K562 (cell line): Measurements from ENCODE around the gene LRFN4. TPM values are rescaled to one million over a fixed set of nuclear protein-coding genes. Genes with fewer than 3 reads are reported as not detected.

Source experiments
- ATAC-seq: fragments of 200-7000 bp; cut with Tn5 transposase; 3 replicates; pipeline ENCODE4 v1.9.1; 2020; ENCODE audit warnings: moderate library complexity
- BruUV-seq: library from RNA; stranded (reverse); fragments of 400-500 nt; replicated peaks from 2 replicates; lab custom pipeline; 2021; lab: Mats Ljungman, UMichigan
- CTCF ChIA-PET: fragments of 300-600 bp; formaldehyde crosslinking; extraction: SDS; loops from one replicate; lab custom pipeline; 2021; ENCODE audit warnings: low intra/inter-chr PET ratio; lab: Yijun Ruan, JAX
- POLR2A ChIA-PET: fragments of 300-600, 350-650 bp; sonication (Branson Sonifier 250); formaldehyde crosslinking; extraction: SDS; loops from one replicate; lab custom pipeline; 2021; ENCODE audit warnings: antibody characterized with exemption, inconsistent platforms; lab: Yijun Ruan, JAX
- DNase-seq, 4 experiments: peaks; one replicate each; pipeline versions ENCODE4 v3.0.0 to v3.0.0-alpha.2; 2011 to 2018; ENCODE audit warnings: low spot score in 3 of 4, mixed read lengths in 3 of 4; ENCODE audit errors: extremely low read depth in 1 of 4
- FAIRE-seq: peaks from 2 replicates; lab custom pipeline; 2011; peaks lifted over from hg19 to GRCh38; lab: Jason Lieb, UNC
- H2AFZ ChIP-seq: 2 replicates; pipeline ENCODE4 v1.6.0; 2011; ENCODE audit warnings: low read depth, low read length, control low read depth, inconsistent platforms
- H3K27ac ChIP-seq: fragments of 200-600 bp; 3 replicates; pipeline ENCODE4 v1.8.0; 2011; ENCODE audit warnings: low read depth, mild to moderate bottlenecking, control low read depth, inconsistent platforms, low read length, moderate library complexity, mixed read lengths; ENCODE audit errors: extremely low read depth
- H3K27me3 ChIP-seq, 2 experiments: fragments of 300-600 bp in 1 of 2; 2 replicates in 1 of 2; 3 replicates in 1 of 2; pipeline versions ENCODE4 v1.6.0 to v1.8.0; 2011; ENCODE audit warnings: inconsistent platforms in 2 of 2, low read length in 2 of 2, mild to moderate bottlenecking in 1 of 2, mixed read lengths in 1 of 2, moderate library complexity in 1 of 2; ENCODE audit not compliant: control insufficient read depth in 2 of 2, insufficient read depth in 2 of 2
- H3K36me3 ChIP-seq: fragments of 300-600 bp; 3 replicates; pipeline ENCODE4 v1.8.0; 2011; ENCODE audit warnings: mild to moderate bottlenecking, low read length, inconsistent platforms; ENCODE audit not compliant: control insufficient read depth, insufficient read depth
- H3K4me1 ChIP-seq, 2 experiments: fragments of 200-600 bp in 1 of 2; replicated peaks in 1 of 2; 2 replicates in 1 of 2; 3 replicates in 1 of 2; pipeline versions ENCODE4 v1.5.1 to v1.8.0; 2011; ENCODE audit warnings: inconsistent platforms in 2 of 2, low read length in 2 of 2, mild to moderate bottlenecking in 1 of 2, mixed read lengths in 1 of 2, moderate library complexity in 1 of 2; ENCODE audit not compliant: control insufficient read depth in 2 of 2, insufficient read depth in 2 of 2
- H3K4me2 ChIP-seq: 2 replicates; pipeline ENCODE4 v1.6.1; 2011; ENCODE audit warnings: low read length, control low read depth, inconsistent platforms, mixed read lengths; ENCODE audit not compliant: insufficient read depth
- H3K4me3 ChIP-seq: fragments of 200-600 bp; sonication (generic), shearing (Covaris generic); 2 replicates; pipeline ENCODE4 v1.5.1; 2016; ENCODE audit warnings: control low read depth, inconsistent platforms
- H3K79me2 ChIP-seq: fragments of 200-600 bp; 3 replicates; pipeline ENCODE4 v1.8.0; 2011; ENCODE audit warnings: low read length, inconsistent platforms; ENCODE audit not compliant: control insufficient read depth, insufficient read depth
- H3K9ac ChIP-seq, 2 experiments: 2 replicates each; pipeline versions ENCODE4 v1.6.0 to v1.6.1; 2011; ENCODE audit warnings: low read depth in 2 of 2, low read length in 2 of 2, control low read depth in 1 of 2, inconsistent platforms in 1 of 2, mild to moderate bottlenecking in 1 of 2, mixed read lengths in 1 of 2; ENCODE audit not compliant: insufficient read depth in 1 of 2
- H3K9me1 ChIP-seq: one replicate; pipeline ENCODE4 v1.6.0; 2011; ENCODE audit warnings: inconsistent platforms, mild to moderate bottlenecking, low read length, moderate library complexity; ENCODE audit not compliant: control insufficient read depth, insufficient read depth
- H3K9me3 ChIP-seq: replicated peaks from 2 replicates; pipeline ENCODE4 v1.5.1; 2011; ENCODE audit warnings: low read depth, low read length, inconsistent platforms; ENCODE audit not compliant: control insufficient read depth, insufficient read depth
- H4K20me1 ChIP-seq: replicated peaks from 2 replicates; pipeline ENCODE4 v1.6.1; 2011; ENCODE audit warnings: low read length, inconsistent platforms, mixed read lengths; ENCODE audit not compliant: control insufficient read depth, insufficient read depth
- ATF7 ChIP-seq: fragments of 450-650 bp; IDR thresholded peaks from 2 replicates; pipeline ENCODE4 v1.7.1; 2014; ENCODE audit warnings: mild to moderate bottlenecking, moderate library complexity
- E4F1 ChIP-seq: fragments of 250-450 bp; sonication (Bioruptor Pico); IDR thresholded peaks from 2 replicates; pipeline ENCODE4 v1.5.0; 2021; ENCODE audit warnings: mild to moderate bottlenecking, borderline replicate concordance
- GTF2A2 ChIP-seq: IDR thresholded peaks from 2 replicates; pipeline ENCODE4 v1.6.1; 2016; ENCODE audit warnings: mild to moderate bottlenecking, missing genetic modification characterization, missing compliant biosample characterization
- SMARCB1 ChIP-seq: IDR thresholded peaks from 2 replicates; pipeline ENCODE4 v1.6.1; 2011; ENCODE audit warnings: improper control_type of control experiment, low read depth; ENCODE audit not compliant: insufficient read length
- TCF15 ChIP-seq: fragments of 250-450 bp; sonication (Bioruptor Pico); IDR thresholded peaks from 2 replicates; pipeline ENCODE4 v1.8.0; 2022; ENCODE audit warnings: moderate library complexity, mild to moderate bottlenecking, inconsistent platforms
- ZNF318 ChIP-seq, 2 experiments: fragments of 450-650 bp; IDR thresholded peaks; 2 replicates each; pipeline ENCODE4 v1.6.1; 2016; ENCODE audit warnings: mild to moderate bottlenecking in 2 of 2, borderline replicate concordance in 1 of 2, low read depth in 1 of 2, moderate library complexity in 1 of 2
- ZNF584 ChIP-seq: fragments of 200-800 bp; sonication (Bioruptor generic); IDR thresholded peaks from 2 replicates; pipeline ENCODE4 v1.6.1; 2016; ENCODE audit warnings: low read depth, mild to moderate bottlenecking, missing genetic modification characterization, missing compliant biosample characterization
- ZNF696 ChIP-seq: fragments of 250-450 bp; sonication (Bioruptor Pico); conservative IDR thresholded peaks from 2 replicates; pipeline ENCODE4 v1.4.0; 2020; ENCODE audit warnings: mild to moderate bottlenecking, moderate library complexity
- ZNF79 ChIP-seq: fragments of 250-450 bp; sonication (Bioruptor Pico); IDR thresholded peaks from 2 replicates; pipeline ENCODE4 v1.4.0; 2020; ENCODE audit warnings: low read depth, mild to moderate bottlenecking, moderate library complexity
- WGBS: fragments of 100-300 bp; shearing (Covaris generic); methylation state at CpG from one replicate; pipeline ENCODE4 v1.1.6; 2016; ENCODE audit warnings: low coverage, mixed read lengths; ENCODE audit not compliant: insufficient coverage; ENCODE audit errors: missing lambda C conversion rate; 5-methylcytosine and 5-hydroxymethylcytosine counted together
- in situ Hi-C: fragments of 300-500 bp; cut with MboI; formaldehyde crosslinking; loops from 4 replicates; pipeline ENCODE4 v1.15.0; 2018; ENCODE audit warnings: inconsistent platforms, mixed read lengths
- intact Hi-C: fragments of 100-400 bp; cut with micrococcal nuclease; formaldehyde crosslinking; loops from 2 replicates; pipeline ENCODE4 v1.14.2; 2022
- polyA plus RNA-seq, 8 experiments: library from polyadenylated mRNA; depleted of rRNA in 4 of 8; stranded (reverse) in 5 of 8; unstranded in 3 of 8; fragments of >200 nt; fragmentation: Nextera tagmentation in 2 of 8; fragmentation: Illumina TruSeq in 1 of 8; extraction: Ambion mirVana in 2 of 8; extraction: Trizol in 1 of 8; gene quantifications; 2 replicates each; pipeline versions ENCODE4 v1.2.1 to v1.2.3, GENCODE V29; 2011 to 2014; ENCODE audit warnings: inconsistent platforms in 1 of 8, missing spikeins in 1 of 8
- total RNA-seq, 7 experiments: library from RNA; depleted of rRNA in 6 of 7; stranded (reverse); fragments of >200 nt in 6 of 7; fragmentation: Illumina TruSeq in 2 of 7; extraction: Trizol in 2 of 7; gene quantifications; 2 replicates each; pipeline versions ENCODE4 v1.2.1 to v1.2.3, GENCODE V29; 2011 to 2021; ENCODE audit warnings: low replicate concordance in 1 of 7

Gene LRFN4
- total and polyA plus RNA-seq, 9 of the 15 experiments (the other 6 are each of a cell fraction or from before 2014, with no cell fraction given) = 0.10 to 60.1 (median 6.7) TPM

- no peaks in the 10 kb centered on the region for H3K9me1 ChIP-seq
- ATAC-seq (no peak), DNase-seq (no peak), FAIRE-seq (no peak)
- no peaks in the 10 kb centered on the region for H3K9me3 ChIP-seq
- no peak overlapping the region for H2AFZ ChIP-seq
- in situ Hi-C loops (no loop called here), intact Hi-C loops (no loop called here)
- peak overlapping the region in 1 of 2 experiments; percentile 81; a peak in 1 of 4 replicates for H3K9ac ChIP-seq
- H4K20me1 ChIP-seq = 0 out of 2 replicates have a peak, but pooled peaks cover 3% of the 10 kb centered on the region
- no peaks in the 10 kb centered on the region for H3K27me3 ChIP-seq
- H3K4me2 ChIP-seq = no peak overlapping the region
- no peak overlapping the region for H3K27ac ChIP-seq
- no peak overlapping the region for H3K4me3 ChIP-seq
- peaks cover 10 to 69% of the 10 kb centered on the region in 2 experiments; a peak in 4 of 5 replicates for H3K4me1 ChIP-seq
- H3K79me2 ChIP-seq = no peaks in the 10 kb centered on the region
- POLR2A ChIA-PET = no interaction called here
- H3K36me3 ChIP-seq = peaks cover 24% of the 10 kb centered on the region; the same call in 2 of the 3 replicates
- no TSS peak for BruUV-seq
- CTCF ChIA-PET = no interaction called here
- 93% methylated on average over 20 of the region's 23 CpGs for WGBS
- TF ChIP-seq ATF7 (no peak), ZNF584 (no peak), ZNF79 (CRISPR knock-in tag) (no peak), SMARCB1 (no peak), ZNF696 (CRISPR knock-in tag) (no peak), ZNF318 (IDR thresholded peaks at IDR 0.05; ENCODE audit: borderline replicate concordance in 1 of 2, low read depth in 1 of 2) (no peak), E4F1 (CRISPR knock-in tag) (no peak), TCF15 (CRISPR knock-in tag) (no peak), GTF2A2 (tag) (no peak)
Measured at GRCh38 chr11:66866007-66866406, 9.1 kb downstream of the LRFN4 start.
